OCI-LY1 (cell line): ENCODE measurements around the gene PRDM15.

ENCODE experiments used
- H2AFZ ChIP-seq: fragments of 200-600 bp; sonication (generic), shearing (Covaris generic); 2 replicates; pipeline ENCODE4 v1.6.0; 2014; ENCODE audit warnings: antibody characterized with exemption, mild to moderate bottlenecking, low read length
- H3F3A ChIP-seq: fragments of 200-600 bp; sonication (generic), shearing (Covaris generic); 2 replicates; pipeline ENCODE4 v1.6.0; 2014; ENCODE audit warnings: mild to moderate bottlenecking, antibody characterized with exemption, low read length, moderate library complexity; ENCODE audit not compliant: insufficient read depth
- H3K27ac ChIP-seq: fragments of 200-600 bp; sonication (generic); 2 replicates; pipeline ENCODE4 v1.5.1; 2014; ENCODE audit warnings: low read length, mixed run types, mild to moderate bottlenecking, low read depth; ENCODE audit not compliant: poor library complexity, severe bottlenecking
- H3K27me3 ChIP-seq: fragments of 200-600 bp; sonication (generic); 2 replicates; pipeline ENCODE4 v1.6.0; 2014; ENCODE audit warnings: antibody characterized with exemption, mild to moderate bottlenecking, low read length, moderate library complexity; ENCODE audit not compliant: insufficient read depth
- H3K36me3 ChIP-seq: fragments of 200-600 bp; sonication (generic); 2 replicates; pipeline ENCODE4 v1.6.1; 2014; ENCODE audit warnings: mild to moderate bottlenecking, antibody characterized with exemption, low read length, moderate library complexity, mixed read lengths; ENCODE audit not compliant: insufficient read depth
- H3K4me1 ChIP-seq: fragments of 200-600 bp; sonication (generic); 2 replicates; pipeline ENCODE4 v1.5.1; 2014; ENCODE audit warnings: mild to moderate bottlenecking, low read length, moderate library complexity; ENCODE audit not compliant: insufficient read depth, severe bottlenecking
- H3K4me2 ChIP-seq: fragments of 200-600 bp; sonication (generic), shearing (Covaris generic); 2 replicates; pipeline ENCODE4 v1.6.1; 2014; ENCODE audit warnings: low read length
- H3K4me3 ChIP-seq: fragments of 200-600 bp; sonication (generic); 2 replicates; pipeline ENCODE4 v1.5.1; 2014; ENCODE audit warnings: low read length, low read depth, mild to moderate bottlenecking, mixed read lengths; ENCODE audit not compliant: poor library complexity, severe bottlenecking
- H3K79me2 ChIP-seq: fragments of 200-600 bp; shearing (Covaris generic); 2 replicates; pipeline ENCODE4 v1.6.1; 2016; ENCODE audit warnings: mixed run types, low read length, mixed read lengths; ENCODE audit not compliant: insufficient read depth
- H3K9ac ChIP-seq: fragments of 200-600 bp; sonication (generic), shearing (Covaris generic); 2 replicates; pipeline ENCODE4 v1.6.1; 2014; ENCODE audit warnings: mild to moderate bottlenecking, low read length, mixed read lengths
- H3K9me2 ChIP-seq: fragments of 200-600 bp; sonication (generic), shearing (Covaris generic); 2 replicates; pipeline ENCODE4 v1.6.1; 2014; ENCODE audit warnings: low read depth, mild to moderate bottlenecking, low read length, mixed read lengths
- H3K9me3 ChIP-seq: fragments of 200-600 bp; shearing (Covaris generic); 2 replicates; pipeline ENCODE4 v1.6.1; 2014; ENCODE audit warnings: low read length, mixed read lengths
- H4K20me1 ChIP-seq: fragments of 200-600 bp; sonication (generic), shearing (Covaris generic); 2 replicates; pipeline ENCODE4 v1.6.0; 2016; ENCODE audit warnings: mild to moderate bottlenecking, low read length; ENCODE audit not compliant: insufficient read depth
- CTCF ChIP-seq: fragments of 200-600 bp; sonication (generic), shearing (Covaris generic); IDR thresholded peaks from 2 replicates; pipeline ENCODE4 v1.5.1; 2017; ENCODE audit warnings: mild to moderate bottlenecking, antibody characterized with exemption, low read length, moderate library complexity, mixed read lengths
- EZH2 ChIP-seq: fragments of 200-600 bp; sonication (generic), shearing (Covaris generic); IDR thresholded peaks from 2 replicates; pipeline ENCODE4 v1.8.0; 2017; ENCODE audit warnings: borderline replicate concordance, mixed run types, mild to moderate bottlenecking, antibody characterized with exemption, low read length, moderate library complexity, mixed read lengths

Gene PRDM15

DNA sequence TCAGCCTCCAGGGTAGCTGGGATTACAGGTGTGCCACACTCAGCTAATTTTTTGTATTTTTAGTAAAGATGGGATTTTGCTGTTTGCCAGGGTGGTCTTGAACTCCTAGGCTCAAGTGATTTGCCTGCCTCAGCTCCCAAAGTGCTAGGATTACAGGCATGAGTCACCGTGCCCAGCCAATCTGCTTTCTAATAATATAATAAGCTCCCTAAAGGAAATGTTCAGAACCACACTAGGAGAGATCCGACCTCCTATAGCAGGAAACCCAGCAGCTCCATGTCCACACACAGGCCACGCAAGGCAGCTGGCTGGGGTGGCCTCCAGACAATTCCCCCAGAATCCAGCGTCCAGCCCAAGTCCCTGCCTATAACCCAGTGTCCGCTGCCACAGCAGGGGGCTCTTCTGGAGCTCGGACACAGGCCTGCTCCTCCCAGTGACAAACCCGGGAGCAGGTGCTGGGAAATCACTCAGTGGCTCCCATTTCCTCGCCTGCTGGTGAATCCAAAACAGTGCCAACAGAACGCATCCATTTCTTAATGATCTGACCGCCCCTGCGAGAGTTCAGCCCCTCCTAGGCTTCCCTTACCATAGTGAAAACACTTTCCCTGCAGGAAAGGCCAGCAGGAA is 119.8 kb downstream of the PRDM15 start:
- H3K27me3 ChIP-seq, result no peaks in the 10 kb centered on the region
- H3K9me3 ChIP-seq, result no peaks in the 10 kb centered on the region
- no peak overlapping the region for H2AFZ ChIP-seq
- no peaks in the 10 kb centered on the region for H4K20me1 ChIP-seq
- no peak overlapping the region for H3K27ac ChIP-seq
- no peaks in the 10 kb centered on the region for H3K9me2 ChIP-seq
- TF ChIP-seq CTCF (no peak), EZH2 (no peak)
- no peaks in the 10 kb centered on the region for H3K79me2 ChIP-seq
- no peaks in the 10 kb centered on the region for H3K4me1 ChIP-seq
- H3K9ac ChIP-seq, result no peak overlapping the region
- H3K4me2 ChIP-seq, result no peak overlapping the region
- H3K36me3 ChIP-seq, result no peaks in the 10 kb centered on the region
- H3F3A ChIP-seq, result no peaks in the 10 kb centered on the region
- no peak overlapping the region for H3K4me3 ChIP-seq

DNA sequence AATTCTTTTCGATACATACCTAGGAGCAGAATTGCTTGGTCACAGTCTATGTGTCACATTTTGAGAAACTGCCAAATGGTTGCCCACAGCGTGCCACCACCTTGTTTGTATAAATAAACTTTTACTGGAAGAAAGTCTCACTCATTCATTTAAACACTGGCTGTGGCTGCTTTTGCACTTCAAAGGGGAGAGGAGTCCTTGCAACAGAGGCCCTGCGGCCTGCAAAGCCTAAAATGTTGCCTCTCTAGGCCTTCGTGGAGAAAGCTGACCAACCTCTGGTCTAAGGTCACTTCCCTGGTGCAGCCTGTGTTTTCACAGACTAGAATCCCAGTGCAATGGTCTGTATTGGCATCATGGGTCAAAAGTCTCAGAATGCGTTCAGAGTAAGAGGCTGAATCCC is 120.6 kb downstream of the PRDM15 start:
- Histone ChIP-seq H2AFZ (no peak overlapping the region), H3K79me2 (no peaks in the 10 kb centered on the region), H3K4me3 (no peak overlapping the region), H3K4me1 (no peaks in the 10 kb centered on the region), H4K20me1 (no peaks in the 10 kb centered on the region), H3K9me2 (no peaks in the 10 kb centered on the region), H3K27ac (no peak overlapping the region), H3K4me2 (no peak overlapping the region), H3K9ac (no peak overlapping the region), H3K9me3 (no peaks in the 10 kb centered on the region), H3K36me3 (no peaks in the 10 kb centered on the region), H3K27me3 (no peaks in the 10 kb centered on the region), H3F3A (no peaks in the 10 kb centered on the region)
- no peak for TF ChIP-seq EZH2
- no peak for TF ChIP-seq CTCF

DNA sequence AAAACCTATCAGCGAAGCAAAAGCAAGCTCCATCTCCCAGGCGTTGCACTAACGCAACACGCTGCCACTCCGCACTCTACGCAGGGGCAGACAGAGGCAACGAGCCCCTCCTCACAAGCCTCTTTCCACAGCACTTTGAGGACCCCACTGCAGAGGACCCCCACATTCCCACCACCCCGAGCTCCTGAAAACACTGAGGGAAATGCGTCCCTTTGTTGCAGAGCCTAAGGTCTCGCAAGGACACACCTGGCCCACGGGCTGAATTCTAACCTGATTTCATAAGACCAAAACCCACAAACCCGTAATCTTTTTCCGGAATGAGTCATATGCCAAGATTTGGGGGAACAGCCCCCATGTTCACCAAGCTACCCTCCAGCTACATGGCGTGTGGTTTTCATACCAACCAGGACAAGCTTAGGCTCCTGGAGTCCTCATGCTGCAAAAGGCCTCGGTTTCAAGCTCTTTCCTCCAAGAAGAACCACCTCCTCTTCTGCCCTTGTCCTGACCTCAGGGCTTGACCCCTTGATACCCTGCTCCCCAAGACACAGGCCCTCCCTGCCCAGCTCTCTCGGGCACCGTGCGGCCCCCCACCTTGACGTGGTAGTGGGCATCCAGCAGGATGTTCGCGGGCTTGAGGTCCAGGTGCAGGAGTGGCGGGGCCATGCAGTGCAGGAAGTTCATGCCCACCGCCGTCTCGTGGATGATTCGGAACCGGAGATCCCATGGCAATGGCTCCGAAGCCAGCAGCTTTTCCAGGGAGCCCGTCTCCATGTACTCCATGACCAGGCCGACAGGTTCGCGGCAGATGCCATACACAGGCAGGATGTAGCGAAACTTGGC is 123.0 kb downstream of the PRDM15 start:
- Histone ChIP-seq H3K9ac (no peak overlapping the region), H3K4me3 (no peak overlapping the region), H3K9me2 (no peaks in the 10 kb centered on the region), H3K36me3 (no peaks in the 10 kb centered on the region), H3F3A (no peaks in the 10 kb centered on the region), H2AFZ (no peak overlapping the region), H4K20me1 (no peaks in the 10 kb centered on the region), H3K9me3 (no peaks in the 10 kb centered on the region), H3K27me3 (0 out of 2 replicates have a peak, but pooled peaks cover 8% of the 10 kb centered on the region), H3K4me2 (no peak overlapping the region), H3K79me2 (no peaks in the 10 kb centered on the region), H3K4me1 (no peaks in the 10 kb centered on the region), H3K27ac (no peak overlapping the region)
- TF ChIP-seq CTCF, result no peak
- TF ChIP-seq EZH2, result no peak
